GM12865 (cell line): Measurements from ENCODE around the gene DPP6.

Experiments
- DNase-seq: peaks from one replicate; pipeline ENCODE4 v3.0.0; 2010; ENCODE audit warnings: low read depth
- H3K4me3 ChIP-seq: 2 replicates; pipeline ENCODE4 v1.5.1; 2011; ENCODE audit warnings: mild to moderate bottlenecking, low read depth, low read length, control low read depth
- CTCF ChIP-seq: IDR thresholded peaks from 2 replicates; pipeline ENCODE4 v1.5.1; 2011; ENCODE audit warnings: low read length, control low read depth, low read depth, inconsistent platforms; ENCODE audit not compliant: insufficient read depth; ENCODE audit errors: missing control alignments

The DPP6 gene

GRCh38 chr7:154509192-154509591, 457.0 kb downstream of the DPP6 start:
- DNase-seq: no peak
- H3K4me3 ChIP-seq: no peak overlapping the region
- no peak for TF ChIP-seq CTCF

GRCh38 chr7:154512121-154512833, 460.1 kb downstream of the DPP6 start:
- no peak for TF ChIP-seq CTCF
- H3K4me3 ChIP-seq: no peak overlapping the region

GRCh38 chr7:154517768-154518167, 465.6 kb downstream of the DPP6 start:
- no peak for DNase-seq
- H3K4me3 ChIP-seq: no peak overlapping the region
- TF ChIP-seq CTCF: no peak

More at GRCh38 chr7:154512121-154512833, 460.1 kb downstream of the DPP6 start:
- DNase-seq: no peak

GRCh38 chr7:154519229-154519628, 467.0 kb downstream of the DPP6 start:
- no peak overlapping the region for H3K4me3 ChIP-seq
- no peak for TF ChIP-seq CTCF
- no peak for DNase-seq

- no peak for TF ChIP-seq CTCF
- DNase-seq: no peak
- H3K4me3 ChIP-seq: no peak overlapping the region
Measured at GRCh38 chr7:154530136-154530535, 477.9 kb downstream of the DPP6 start.

- H3K4me3 ChIP-seq: no peak overlapping the region
- TF ChIP-seq CTCF: no peak
- no peak for DNase-seq
Measured at GRCh38 chr7:154532771-154533170, 480.6 kb downstream of the DPP6 start.

- TF ChIP-seq CTCF: no peak
- DNase-seq: no peak
- no peak overlapping the region for H3K4me3 ChIP-seq
Measured at GRCh38 chr7:154540596-154540995, 488.4 kb downstream of the DPP6 start.
